ENCODE results near the gene CLIC5.
A peak's percentile ranks its signal among the peaks of the same experiment; 100 is the strongest.
"Not testable (repeated sequence)": the region's sequence is repeated elsewhere in the genome, so short reads cannot be mapped to it uniquely, and the experiment has no call there.

Gene CLIC5

DNA sequence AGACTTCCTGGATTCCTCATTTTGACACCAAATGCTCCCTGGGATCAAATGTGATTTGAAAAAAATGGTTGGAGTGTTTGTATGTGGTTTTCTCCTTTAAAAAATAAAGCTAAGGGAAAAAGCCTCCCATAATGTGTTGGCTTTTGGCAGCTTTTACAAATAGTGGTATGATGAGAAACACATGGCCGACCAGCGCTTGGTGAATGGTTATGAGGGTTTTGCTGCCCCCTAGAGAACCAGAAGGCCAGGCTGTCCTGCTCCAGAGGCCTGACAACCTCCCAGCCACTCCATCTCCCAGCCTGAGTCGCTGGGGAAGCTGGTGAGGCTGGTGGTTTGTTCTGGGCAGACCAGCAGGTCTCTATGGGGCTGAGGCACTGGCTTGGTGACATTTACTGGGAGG, 69.3 kb downstream of the CLIC5 start:
- Mint-ChIP-seq H3K4me1 (no peaks in the 10 kb centered on the region), H3K27me3 (no peaks in the 10 kb centered on the region), H3K4me3 (no peak overlapping the region), H3K27ac (no peak overlapping the region), H3K9me3 (no peaks in the 10 kb centered on the region)
- no peak for DNase-seq
- ATAC-seq = no peak

GRCh38 chr6:45942953-45943352, 72.7 kb downstream of the CLIC5 start:
- Mint-ChIP-seq H3K4me3 (no peak overlapping the region), H3K27ac (no peak overlapping the region), H3K4me1 (no peaks in the 10 kb centered on the region), H3K9me3 (no peaks in the 10 kb centered on the region), H3K27me3 (no peaks in the 10 kb centered on the region)
- no peak for ATAC-seq
- no peak for DNase-seq

DNA sequence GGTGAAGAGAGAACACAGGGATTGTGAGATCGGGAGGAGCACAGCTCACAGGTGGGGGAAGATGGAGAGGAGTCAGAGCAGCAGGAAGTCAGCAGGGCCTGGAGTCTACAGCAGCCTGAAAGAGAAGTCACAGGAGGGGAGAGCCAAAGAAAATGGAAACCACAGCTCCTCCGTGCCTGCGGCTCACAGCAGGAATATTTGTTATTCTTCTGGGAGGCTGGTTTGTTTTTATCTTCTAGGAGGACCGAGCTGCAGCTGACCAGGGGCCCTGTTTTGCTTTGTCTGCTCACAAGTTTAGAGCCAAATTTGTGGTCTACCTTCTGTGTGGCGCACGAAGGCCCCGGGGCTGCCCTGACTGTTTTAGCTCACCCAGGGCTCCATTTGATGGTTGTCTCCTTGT, 81.8 kb downstream of the CLIC5 start:
- H3K9me3 Mint-ChIP-seq = no peaks in the 10 kb centered on the region
- H3K27me3 Mint-ChIP-seq = no peaks in the 10 kb centered on the region
- H3K4me1 Mint-ChIP-seq = no peaks in the 10 kb centered on the region
- no peak overlapping the region for H3K27ac Mint-ChIP-seq
- H3K4me3 Mint-ChIP-seq = no peak overlapping the region
- DNase-seq (no peak), ATAC-seq (no peak)

GRCh38 chr6:45931232-45931631, 84.4 kb downstream of the CLIC5 start:
- DNase-seq (no peak), ATAC-seq (no peak)
- Mint-ChIP-seq H3K27ac (peak overlapping the region in 1 of 2 donors; percentile 47), H3K4me3 (no peak overlapping the region), H3K4me1 (peaks cover 6% of the 10 kb centered on the region), H3K9me3 (no peaks in the 10 kb centered on the region), H3K27me3 (no peaks in the 10 kb centered on the region)

- H3K9me3 Mint-ChIP-seq = no peaks in the 10 kb centered on the region
- DNase-seq (peak; percentile 55 to 57), ATAC-seq (peak; percentile 52)
- H3K4me1 Mint-ChIP-seq = peaks cover 6% of the 10 kb centered on the region
- no peaks in the 10 kb centered on the region for H3K27me3 Mint-ChIP-seq
- H3K27ac Mint-ChIP-seq = no peak overlapping the region
- no peak overlapping the region for H3K4me3 Mint-ChIP-seq
Observed at GRCh38 chr6:45930420-45931040, 85.1 kb downstream of the CLIC5 start.

DNA sequence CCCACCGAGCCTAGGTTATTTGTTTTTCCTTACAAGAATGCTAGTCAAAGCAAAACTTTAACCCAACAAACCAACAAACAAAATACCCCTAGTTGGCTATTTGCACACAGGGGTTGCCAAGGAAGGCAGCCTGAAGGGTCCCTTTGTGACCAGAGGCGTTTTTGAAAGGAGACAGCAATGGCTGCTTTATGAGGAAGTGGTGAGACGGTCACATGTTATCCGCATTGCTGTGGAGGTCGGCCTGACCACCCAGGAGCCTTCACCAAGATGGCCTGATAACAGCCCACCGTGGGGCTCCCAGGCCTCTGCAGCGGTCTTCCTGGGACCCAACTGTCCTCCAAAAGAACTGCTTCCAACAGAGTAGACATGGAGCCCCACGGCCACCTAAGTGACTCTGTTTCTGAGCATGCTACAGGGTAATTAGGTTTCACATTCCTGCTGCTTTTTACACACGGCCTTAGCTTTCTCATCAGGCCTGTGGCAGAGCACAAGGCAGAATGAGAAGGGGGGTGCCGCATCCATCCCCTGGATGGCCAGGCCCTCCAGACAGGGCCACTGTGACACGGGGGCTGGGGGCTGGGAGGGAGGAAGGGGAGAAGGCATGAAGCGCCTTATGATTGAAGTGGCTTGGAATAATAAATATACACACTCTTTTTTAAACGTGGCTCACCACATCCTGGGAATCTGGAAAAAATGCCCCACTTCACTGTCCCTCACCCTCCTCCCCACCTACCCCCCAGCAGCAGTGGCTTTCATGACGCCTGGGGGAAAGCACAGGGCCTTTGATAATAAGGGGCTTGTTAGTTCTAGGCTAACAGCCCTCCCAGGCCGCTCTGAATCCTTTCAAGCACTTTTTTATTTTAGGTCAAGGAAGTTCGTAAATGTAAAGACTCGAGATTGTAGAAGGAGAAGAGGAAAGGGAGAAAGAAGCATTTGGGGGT, 86.0 kb downstream of the CLIC5 start:
- Mint-ChIP-seq H3K27ac (no peak overlapping the region), H3K4me3 (no peak overlapping the region), H3K9me3 (no peaks in the 10 kb centered on the region), H3K27me3 (no peaks in the 10 kb centered on the region), H3K4me1 (peaks cover 6% of the 10 kb centered on the region)
- DNase-seq (no peak), ATAC-seq (no peak)

- DNase-seq (no peak), ATAC-seq (no peak)
- no peak overlapping the region for H3K27ac Mint-ChIP-seq
- H3K9me3 Mint-ChIP-seq = no peaks in the 10 kb centered on the region
- peaks cover 13% of the 10 kb centered on the region for H3K4me1 Mint-ChIP-seq
- no peaks in the 10 kb centered on the region for H3K27me3 Mint-ChIP-seq
- no peak overlapping the region for H3K4me3 Mint-ChIP-seq
Observed at GRCh38 chr6:45928721-45929305, 86.8 kb downstream of the CLIC5 start.

GRCh38 chr6:45927421-45928320, 88.0 kb downstream of the CLIC5 start:
- no peak for ATAC-seq
- DNase-seq = no peak
- H3K4me3 Mint-ChIP-seq = no peak overlapping the region
- H3K27ac Mint-ChIP-seq = no peak overlapping the region
- H3K4me1 Mint-ChIP-seq = peaks cover 23% of the 10 kb centered on the region
- H3K9me3 Mint-ChIP-seq = no peaks in the 10 kb centered on the region
- no peaks in the 10 kb centered on the region for H3K27me3 Mint-ChIP-seq

DNA sequence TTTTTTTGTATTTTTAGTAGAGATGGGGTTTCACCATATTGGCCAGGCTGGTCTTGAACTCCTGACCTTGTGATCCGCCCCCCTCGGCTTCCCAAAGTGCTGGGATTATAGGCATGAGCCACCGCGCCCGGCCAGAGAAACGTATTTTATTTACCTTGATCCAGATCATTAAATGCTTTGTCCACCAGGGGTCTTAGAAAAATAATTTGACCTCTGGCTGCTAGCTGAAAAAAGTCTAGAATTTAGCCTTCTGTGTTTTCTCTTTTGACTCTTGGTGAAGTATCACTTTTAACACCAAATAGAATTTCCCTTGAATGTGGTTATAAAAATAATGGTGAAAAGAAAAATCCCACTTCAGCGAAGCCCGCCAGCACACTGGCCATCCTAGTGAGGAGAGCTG, 89.2 kb downstream of the CLIC5 start:
- H3K27me3 Mint-ChIP-seq, H3K4me3 Mint-ChIP-seq, DNase-seq, ATAC-seq, H3K27ac Mint-ChIP-seq, H3K9me3 Mint-ChIP-seq: not testable (repeated sequence)
- H3K4me1 Mint-ChIP-seq = peaks cover 33% of the 10 kb centered on the region

DNA sequence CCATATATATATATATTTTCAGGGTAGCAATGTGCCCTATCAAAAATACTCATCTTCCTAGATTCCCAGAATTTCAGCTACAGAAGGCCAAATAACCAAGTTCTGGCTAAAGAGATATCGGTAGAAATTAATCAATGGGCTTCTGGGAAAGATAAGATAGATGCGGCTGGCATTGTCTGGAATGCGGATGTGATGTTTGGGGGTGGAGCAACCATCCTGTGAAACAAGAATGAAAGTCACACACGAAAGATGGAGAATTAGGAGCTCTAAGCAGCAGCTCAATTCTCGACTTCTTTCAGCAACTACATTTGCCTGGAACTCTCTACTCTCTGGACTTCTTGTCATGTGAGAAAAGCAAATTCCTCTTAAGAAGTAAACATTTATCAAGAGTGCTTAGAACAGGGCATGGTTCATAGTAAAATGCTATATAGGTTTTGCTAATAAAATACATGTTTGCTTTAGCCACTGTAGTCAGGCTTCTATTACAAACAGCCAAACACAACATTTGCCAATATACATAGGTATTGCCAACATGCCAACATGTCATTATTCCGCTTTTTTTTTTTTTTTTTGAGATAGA, 90.8 kb downstream of the CLIC5 start:
- ATAC-seq (no peak), DNase-seq (no peak)
- H3K9me3 Mint-ChIP-seq = no peaks in the 10 kb centered on the region
- no peak overlapping the region for H3K27ac Mint-ChIP-seq
- H3K4me3 Mint-ChIP-seq = no peak overlapping the region
- no peaks in the 10 kb centered on the region for H3K27me3 Mint-ChIP-seq
- peaks cover 48% of the 10 kb centered on the region for H3K4me1 Mint-ChIP-seq

- DNase-seq (peak; percentile 49 to 79), ATAC-seq (peak; percentile 93)
- Mint-ChIP-seq H3K27me3 (no peaks in the 10 kb centered on the region), H3K4me1 (peaks cover 48% of the 10 kb centered on the region), H3K27ac (no peak overlapping the region), H3K4me3 (peak overlapping the region in 1 of 2 donors; percentile 27), H3K9me3 (no peaks in the 10 kb centered on the region)
Observed at GRCh38 chr6:45923831-45924391, 91.7 kb downstream of the CLIC5 start.

GRCh38 chr6:45922728-45923351, 92.8 kb downstream of the CLIC5 start:
- ATAC-seq (no peak), DNase-seq (peak; percentile 28 to 65)
- Mint-ChIP-seq H3K4me1 (peaks cover 48% of the 10 kb centered on the region), H3K27ac (peak overlapping the region in 1 of 2 donors; percentile 75), H3K4me3 (peak overlapping the region; percentile 2 to 67), H3K27me3 (no peaks in the 10 kb centered on the region), H3K9me3 (no peaks in the 10 kb centered on the region)

GRCh38 chr6:45921691-45922281, 93.9 kb downstream of the CLIC5 start:
- Mint-ChIP-seq H3K9me3 (no peaks in the 10 kb centered on the region), H3K27ac (no peak overlapping the region), H3K4me1 (peaks cover 45% of the 10 kb centered on the region), H3K27me3 (no peaks in the 10 kb centered on the region), H3K4me3 (peak overlapping the region in 1 of 2 donors; percentile 23)
- ATAC-seq (no peak), DNase-seq (no peak)

Measured in stimulated activated naive CD8-positive, alpha-beta T cell treated with anti-CD3 and anti-CD28 coated beads, Interleukin-15, amount 100 ng/mL, for 72 hours (primary cell).